DMS53 (cell line): Measurements from ENCODE around the gene MIR17HG.
A peak's percentile ranks its signal among the peaks of the same experiment; 100 is the strongest.

ENCODE experiments used
- DNase-seq: peaks from one replicate; lab custom pipeline; 2025; lab: John Stamatoyannopoulos, UW

Gene MIR17HG

GRCh38 chr13:91368676-91369440 is 21.4 kb downstream of the MIR17HG start:
- no peak for DNase-seq

- no peak for DNase-seq
These were observed 21.9 kb downstream of the MIR17HG start for GRCh38 chr13:91369441-91369831.

- DNase-seq = no peak
These were observed 23.0 kb downstream of the MIR17HG start for GRCh38 chr13:91370501-91370900.

- DNase-seq = no peak
These were observed 25.4 kb downstream of the MIR17HG start for GRCh38 chr13:91372911-91373310.

GRCh38 chr13:91375116-91375729 is 27.7 kb downstream of the MIR17HG start:
- DNase-seq = peak; percentile 6

GRCh38 chr13:91381371-91381770 is 33.9 kb downstream of the MIR17HG start:
- peak; percentile 30 for DNase-seq

- no peak for DNase-seq
These were observed 36.3 kb downstream of the MIR17HG start for GRCh38 chr13:91383836-91384235.

GRCh38 chr13:91384896-91385295 is 37.4 kb downstream of the MIR17HG start:
- no peak for DNase-seq

GRCh38 chr13:91389186-91389585 is 41.7 kb downstream of the MIR17HG start:
- DNase-seq = no peak

- DNase-seq = no peak
These were observed 50.1 kb downstream of the MIR17HG start for GRCh38 chr13:91397595-91397994.

GRCh38 chr13:91398413-91399188 is 51.1 kb downstream of the MIR17HG start, which contains the start of gene GPC5:
GPC5 (plus strand) TSS chr13:91398621.
- peak; percentile 64 for DNase-seq

GRCh38 chr13:91399189-91400062 is 51.9 kb downstream of the MIR17HG start:
- DNase-seq = no peak

GRCh38 chr13:91400063-91400399 is 52.5 kb downstream of the MIR17HG start:
- DNase-seq = no peak

GRCh38 chr13:91400671-91401070 is 53.2 kb downstream of the MIR17HG start:
- no peak for DNase-seq

- no peak for DNase-seq
These were observed 54.4 kb downstream of the MIR17HG start for GRCh38 chr13:91401920-91402319.
